Liver (tissue), 3 donors: ENCODE data around the gene PRDM8.

Source experiments
- EGR1 ChIP-seq, 2 donors: IDR thresholded peaks; 2 replicates each; pipeline ENCODE4 v1.6.1; 2016 to 2018; ENCODE audit warnings: antibody characterized with exemption in 2 of 2, low read depth in 2 of 2
- HNF4A ChIP-seq, 2 donors: conservative IDR thresholded peaks; 2 replicates each; pipeline ENCODE4 v1.6.1; 2016; ENCODE audit warnings: antibody characterized with exemption in 2 of 2, mild to moderate bottlenecking in 2 of 2
- JUND ChIP-seq, 2 donors: IDR thresholded peaks; 2 replicates each; pipeline ENCODE4 v1.6.1; 2016; ENCODE audit warnings: antibody characterized with exemption in 2 of 2
- MAX ChIP-seq: IDR thresholded peaks from 2 replicates; pipeline ENCODE4 v1.6.1; 2016; ENCODE audit warnings: antibody characterized with exemption
- RAD21 ChIP-seq, 2 donors: IDR thresholded peaks; 2 replicates each; pipeline ENCODE4 v1.6.1; 2016; ENCODE audit warnings: antibody characterized with exemption in 2 of 2, mild to moderate bottlenecking in 2 of 2
- RXRA ChIP-seq, 2 donors: IDR thresholded peaks; 2 replicates each; pipeline ENCODE4 v1.6.1; 2017 to 2018; ENCODE audit warnings: antibody characterized with exemption in 2 of 2, mild to moderate bottlenecking in 1 of 2
- SP1 ChIP-seq: IDR thresholded peaks from 2 replicates; pipeline ENCODE4 v1.6.1; 2018; ENCODE audit warnings: antibody characterized with exemption, mild to moderate bottlenecking
- YY1 ChIP-seq: IDR thresholded peaks from 2 replicates; pipeline ENCODE4 v1.6.1; 2016; ENCODE audit warnings: antibody characterized with exemption, mild to moderate bottlenecking
- ZBTB33 ChIP-seq: IDR thresholded peaks from 2 replicates; pipeline ENCODE4 v1.6.1; 2016; ENCODE audit warnings: antibody characterized with exemption
- TF ChIP-seq, protein P1 (sequence below): fragments of 150-350 bp; IDR thresholded peaks from 2 replicates; pipeline ENCODE4 v1.5.1; 2017; ENCODE audit warnings: improper control_type of control experiment, low read depth, low read length; ENCODE audit not compliant: missing input control
- donor health status: healthy.
- donor health status: healthy.

DNA sequence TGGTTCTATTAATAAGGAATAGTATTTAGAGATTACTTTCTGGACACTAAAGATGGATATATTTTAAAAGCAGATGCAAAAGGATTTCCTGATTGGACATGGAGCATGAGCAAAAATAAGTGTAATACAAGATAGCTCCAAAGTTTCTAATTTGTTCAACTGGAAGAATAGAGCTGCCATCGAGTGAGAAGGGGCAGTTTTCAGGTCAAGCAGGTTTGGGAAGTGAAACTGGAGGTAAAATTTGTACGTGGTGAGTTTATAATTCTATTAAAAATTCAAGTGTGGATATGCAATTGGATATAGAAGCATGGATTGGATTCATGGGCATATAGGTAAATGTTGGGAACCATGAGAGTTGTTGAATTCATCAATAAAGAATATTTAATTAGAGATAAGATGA lies 31.8 kb downstream of the PRDM8 start:
- TF ChIP-seq, protein P1, sequence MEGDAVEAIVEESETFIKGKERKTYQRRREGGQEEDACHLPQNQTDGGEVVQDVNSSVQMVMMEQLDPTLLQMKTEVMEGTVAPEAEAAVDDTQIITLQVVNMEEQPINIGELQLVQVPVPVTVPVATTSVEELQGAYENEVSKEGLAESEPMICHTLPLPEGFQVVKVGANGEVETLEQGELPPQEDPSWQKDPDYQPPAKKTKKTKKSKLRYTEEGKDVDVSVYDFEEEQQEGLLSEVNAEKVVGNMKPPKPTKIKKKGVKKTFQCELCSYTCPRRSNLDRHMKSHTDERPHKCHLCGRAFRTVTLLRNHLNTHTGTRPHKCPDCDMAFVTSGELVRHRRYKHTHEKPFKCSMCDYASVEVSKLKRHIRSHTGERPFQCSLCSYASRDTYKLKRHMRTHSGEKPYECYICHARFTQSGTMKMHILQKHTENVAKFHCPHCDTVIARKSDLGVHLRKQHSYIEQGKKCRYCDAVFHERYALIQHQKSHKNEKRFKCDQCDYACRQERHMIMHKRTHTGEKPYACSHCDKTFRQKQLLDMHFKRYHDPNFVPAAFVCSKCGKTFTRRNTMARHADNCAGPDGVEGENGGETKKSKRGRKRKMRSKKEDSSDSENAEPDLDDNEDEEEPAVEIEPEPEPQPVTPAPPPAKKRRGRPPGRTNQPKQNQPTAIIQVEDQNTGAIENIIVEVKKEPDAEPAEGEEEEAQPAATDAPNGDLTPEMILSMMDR: no peak
- no peak for TF ChIP-seq MAX
- no peak for TF ChIP-seq RAD21 (IDR thresholded peaks at IDR 0.05)
- TF ChIP-seq JUND (IDR thresholded peaks at IDR 0.05): no peak
- no peak for TF ChIP-seq ZBTB33
- no peak for TF ChIP-seq HNF4A (conservative IDR thresholded peaks at IDR 0.05)
- TF ChIP-seq YY1: no peak
- TF ChIP-seq RXRA (IDR thresholded peaks at IDR 0.05): no peak
- no peak for TF ChIP-seq SP1
- TF ChIP-seq EGR1 (IDR thresholded peaks at IDR 0.05; ENCODE audit: low read depth in 2 of 2): no peak
